Bronchial epithelial cell (primary cell): ENCODE data around the gene APOBEC3C. TPM values are rescaled to one million over a fixed set of nuclear protein-coding genes. Genes with fewer than 3 reads are reported as not detected.

Experiments used
- DNase-seq: peaks from one replicate; pipeline ENCODE4 v3.0.0-alpha.2; 2010; ENCODE audit warnings: low read depth
- FAIRE-seq: peaks from 2 replicates; lab custom pipeline; 2011; peaks lifted over from hg19 to GRCh38; lab: Jason Lieb, UNC
- H3K27me3 ChIP-seq: 2 replicates; pipeline ENCODE4 v1.5.1; 2011; ENCODE audit warnings: low read length; ENCODE audit not compliant: control insufficient read depth, insufficient read depth
- H3K36me3 ChIP-seq: 2 replicates; pipeline ENCODE4 v1.5.1; 2011; ENCODE audit warnings: low read length; ENCODE audit not compliant: control insufficient read depth, insufficient read depth
- H3K4me3 ChIP-seq: 2 replicates; pipeline ENCODE4 v1.5.1; 2011; ENCODE audit warnings: mild to moderate bottlenecking, low read depth, low read length, control low read depth
- CTCF ChIP-seq: IDR thresholded peaks from 2 replicates; pipeline ENCODE4 v1.5.1; 2011; ENCODE audit warnings: mild to moderate bottlenecking, moderate library complexity, low read length, control low read depth, inconsistent platforms; ENCODE audit not compliant: insufficient read depth, severe bottlenecking
- total RNA-seq: library from RNA; depleted of rRNA; stranded (reverse); fragments of >200 nt; gene quantifications from 2 replicates; pipeline ENCODE4 v1.2.1, GENCODE V29; 2014

APOBEC3C gene
- total RNA-seq, 1 donor from 2014 or later, result 4.2 TPM

- no peak overlapping the region for H3K4me3 ChIP-seq
- no peak for TF ChIP-seq CTCF
- peaks cover 12% of the 10 kb centered on the region for H3K27me3 ChIP-seq
- DNase-seq, result no peak
- no peaks in the 10 kb centered on the region for H3K36me3 ChIP-seq
- FAIRE-seq, result no peak
Observed at GRCh38 chr22:38966942-38967341, 47.1 kb upstream of the APOBEC3C start.

- no peak overlapping the region for H3K4me3 ChIP-seq
- DNase-seq, result no peak
- no peak for TF ChIP-seq CTCF
- H3K27me3 ChIP-seq, result peaks cover 12% of the 10 kb centered on the region
- FAIRE-seq, result peak; percentile 85
- no peaks in the 10 kb centered on the region for H3K36me3 ChIP-seq
Observed at GRCh38 chr22:38967451-38968450, 46.3 kb upstream of the APOBEC3C start.

GRCh38 chr22:38968801-38969200, 45.3 kb upstream of the APOBEC3C start:
- Histone ChIP-seq H3K27me3 (peaks cover 13% of the 10 kb centered on the region), H3K36me3 (no peaks in the 10 kb centered on the region), H3K4me3 (no peak overlapping the region)
- DNase-seq, result no peak
- no peak for FAIRE-seq
- no peak for TF ChIP-seq CTCF

GRCh38 chr22:38970551-38970950, 43.5 kb upstream of the APOBEC3C start:
- FAIRE-seq (no peak), DNase-seq (no peak)
- TF ChIP-seq CTCF, result no peak
- H3K36me3 ChIP-seq, result no peaks in the 10 kb centered on the region
- H3K27me3 ChIP-seq, result peaks cover 7% of the 10 kb centered on the region
- no peak overlapping the region for H3K4me3 ChIP-seq

GRCh38 chr22:38971202-38971601, 42.9 kb upstream of the APOBEC3C start:
- H3K27me3 ChIP-seq, result peaks cover 4% of the 10 kb centered on the region
- FAIRE-seq (no peak), DNase-seq (no peak)
- no peak overlapping the region for H3K4me3 ChIP-seq
- H3K36me3 ChIP-seq, result no peaks in the 10 kb centered on the region
- no peak for TF ChIP-seq CTCF
